Head of caudate nucleus (tissue), 42 donors: ENCODE measurements around the gene FRMD6.

Experiments used
- DNase-seq, 42 donors: peaks; one replicate each; pipeline versions ENCODE4 v3.0.0 to v3.0.0-alpha.2; 2020 to 2021; ENCODE audit warnings: mixed read lengths in 7 of 42
- intact Hi-C: fragments of 100-400 bp; cut with DNase I; formaldehyde crosslinking; loops from one replicate; pipeline ENCODE4 v1.15.0; 2022

The FRMD6 gene

DNA sequence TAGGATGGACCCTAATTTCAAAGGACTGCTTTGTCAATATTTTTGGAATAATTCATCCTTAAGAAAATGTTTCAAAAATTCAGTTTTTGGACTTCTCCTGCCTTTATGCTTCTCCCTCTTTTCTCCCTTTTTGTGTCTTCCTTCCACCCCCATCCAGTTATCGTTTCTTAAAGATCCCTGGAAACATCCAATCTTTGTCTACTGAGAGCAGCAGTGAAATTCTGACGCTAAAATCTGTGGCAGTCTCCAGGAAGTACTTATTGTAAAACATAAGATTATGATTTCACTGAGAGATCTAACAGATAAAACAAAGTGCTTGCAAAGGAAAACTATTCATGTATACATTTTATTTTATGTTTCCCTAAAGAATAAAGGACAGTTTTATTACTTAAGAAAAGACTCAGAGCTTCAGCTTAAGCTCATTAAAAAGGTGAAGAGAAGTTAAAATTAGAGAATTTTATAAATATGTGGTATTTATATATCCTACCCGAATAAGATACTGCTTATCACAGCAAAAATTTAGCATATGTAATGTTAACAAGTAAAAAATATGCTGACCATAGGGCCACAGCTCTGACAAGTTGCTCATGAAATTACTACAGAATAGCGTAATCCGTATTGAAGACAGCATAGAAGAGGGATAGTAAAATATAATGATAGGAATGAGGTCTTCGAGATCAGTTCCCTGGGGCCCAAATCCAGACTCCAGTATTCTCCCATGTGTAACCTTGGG is 6.9 kb downstream of the FRMD6 start:
- intact Hi-C loops, result no loop called here
- no peak for DNase-seq

DNA sequence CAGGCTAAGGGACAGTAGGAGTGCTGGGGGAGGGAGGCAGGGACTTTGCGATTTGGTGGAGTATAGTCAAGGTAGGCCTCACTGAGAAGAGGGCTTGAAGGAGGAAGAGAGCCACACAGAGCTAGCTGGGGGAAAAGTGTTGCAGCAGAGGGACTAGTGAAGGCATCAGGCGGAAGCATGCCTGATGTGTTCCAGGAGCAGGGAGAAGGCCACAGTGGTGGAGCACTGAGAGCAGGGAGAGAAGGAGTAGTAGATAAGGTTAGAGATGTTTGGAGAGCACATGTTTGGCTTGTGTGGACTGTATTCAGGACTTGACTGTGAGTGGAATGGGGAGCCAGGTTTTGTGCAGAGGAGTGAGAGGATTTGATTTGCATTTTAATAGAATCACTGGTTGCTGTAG is 9.0 kb downstream of the FRMD6 start:
- intact Hi-C loops, result no loop called here

DNA sequence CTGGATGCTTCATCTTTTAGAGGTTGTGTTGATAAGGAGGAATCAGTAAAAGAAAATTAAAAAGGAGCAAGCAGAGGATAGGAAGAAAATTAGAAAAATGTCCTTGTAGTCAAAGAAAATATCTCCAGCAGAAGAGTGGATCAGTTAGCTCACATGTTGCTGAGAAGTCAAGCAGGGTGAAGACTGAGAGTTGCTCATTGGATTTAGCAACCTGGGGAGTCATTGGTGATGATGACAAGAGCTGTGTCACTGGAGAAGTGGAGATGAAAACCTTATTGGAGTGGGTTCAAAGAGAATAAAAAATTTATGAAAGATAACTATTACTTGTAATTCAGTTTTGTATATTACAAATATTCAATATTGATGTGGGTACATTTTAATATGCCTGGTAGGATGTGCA is 9.8 kb downstream of the FRMD6 start:
- no peak for DNase-seq
- intact Hi-C loops, result no loop called here

More for the DNA sequence above, 9.0 kb downstream of the FRMD6 start:
- no peak for DNase-seq

DNA sequence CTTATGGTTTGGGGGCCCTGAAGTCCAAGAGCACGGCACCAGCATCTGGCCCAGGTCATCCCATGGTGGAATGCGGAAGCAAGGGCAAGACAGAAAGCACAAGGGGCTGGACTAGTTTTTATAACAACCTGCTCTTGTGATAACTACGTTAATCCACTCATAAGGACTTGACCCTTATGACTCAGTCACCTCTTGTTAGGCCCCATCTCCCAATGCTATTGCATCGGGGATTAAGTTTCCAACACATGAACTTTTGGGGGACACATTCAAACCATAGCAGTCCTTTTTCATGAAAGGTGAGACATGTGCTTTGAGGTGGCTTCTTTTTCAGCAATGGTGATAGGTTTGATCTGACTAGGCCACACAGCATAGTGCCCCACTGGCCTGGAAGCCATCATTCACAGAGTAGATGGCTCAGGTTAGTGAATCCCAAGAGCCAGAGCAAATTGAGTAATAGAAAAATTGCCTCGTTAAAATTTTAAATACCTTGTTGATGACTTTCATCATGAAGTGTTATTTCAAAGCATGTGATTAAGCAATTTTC is 12.1 kb downstream of the FRMD6 start:
- DNase-seq, result no peak
- intact Hi-C loops, result no loop called here

DNA sequence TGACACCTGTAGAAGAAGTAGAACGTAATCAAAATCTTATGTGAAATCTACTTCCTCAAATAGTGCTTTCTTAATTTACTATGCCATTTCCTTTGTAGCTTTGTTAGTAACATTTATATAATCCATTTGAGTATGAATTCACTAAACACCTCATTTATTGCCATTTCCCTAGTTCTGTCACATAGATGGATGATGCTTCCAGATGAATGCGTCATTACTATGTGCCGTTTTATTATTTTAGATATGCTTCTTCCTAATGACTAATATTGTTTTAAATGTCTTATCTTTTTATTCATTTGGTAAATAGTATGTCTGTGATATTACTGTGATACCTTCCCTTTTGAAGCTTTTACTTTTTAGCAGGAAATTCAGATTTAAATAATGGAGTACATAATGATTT is 14.4 kb downstream of the FRMD6 start:
- DNase-seq, result no peak
- intact Hi-C loops, result no loop called here

DNA sequence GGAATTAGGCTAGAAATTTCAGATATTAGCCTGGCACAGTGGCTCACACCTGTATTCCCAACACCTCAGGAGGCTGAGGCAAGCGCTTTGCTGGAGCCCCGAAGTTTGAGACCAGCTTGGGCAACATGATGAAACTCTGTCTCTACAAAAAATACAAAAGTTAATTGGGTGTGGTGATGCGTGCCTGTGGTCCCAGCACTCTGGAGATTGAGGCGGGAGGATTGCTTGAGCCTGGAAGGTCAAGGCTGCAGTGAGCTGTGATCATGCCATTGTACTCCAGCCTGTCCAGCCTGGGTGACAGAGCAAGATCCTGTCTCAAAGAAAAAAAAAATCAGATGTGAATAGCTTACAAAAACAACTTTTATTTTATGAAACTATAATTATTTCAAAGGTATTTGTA is 15.1 kb downstream of the FRMD6 start:
- intact Hi-C loops, result no loop called here
- DNase-seq, result no peak

DNA sequence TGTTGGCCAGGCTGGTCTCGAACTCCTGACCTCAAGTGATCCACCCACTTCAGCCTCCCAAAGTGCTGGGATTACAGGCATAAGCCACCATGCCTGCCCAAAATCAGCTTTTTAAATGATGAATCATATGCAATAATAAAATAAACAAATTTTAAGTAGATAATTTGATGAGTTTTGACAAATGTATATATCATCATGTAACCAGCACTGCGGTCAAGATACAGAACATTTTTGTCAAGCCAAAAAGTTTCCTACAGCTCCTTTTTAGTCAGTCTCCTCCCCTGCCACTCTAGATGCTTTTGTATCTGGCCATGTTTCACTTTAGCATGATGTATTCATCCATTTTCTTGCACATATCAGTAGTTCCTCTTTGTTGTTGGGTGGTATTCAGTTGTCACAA is 17.2 kb downstream of the FRMD6 start:
- DNase-seq, result no peak
- intact Hi-C loops, result no loop called here

DNA sequence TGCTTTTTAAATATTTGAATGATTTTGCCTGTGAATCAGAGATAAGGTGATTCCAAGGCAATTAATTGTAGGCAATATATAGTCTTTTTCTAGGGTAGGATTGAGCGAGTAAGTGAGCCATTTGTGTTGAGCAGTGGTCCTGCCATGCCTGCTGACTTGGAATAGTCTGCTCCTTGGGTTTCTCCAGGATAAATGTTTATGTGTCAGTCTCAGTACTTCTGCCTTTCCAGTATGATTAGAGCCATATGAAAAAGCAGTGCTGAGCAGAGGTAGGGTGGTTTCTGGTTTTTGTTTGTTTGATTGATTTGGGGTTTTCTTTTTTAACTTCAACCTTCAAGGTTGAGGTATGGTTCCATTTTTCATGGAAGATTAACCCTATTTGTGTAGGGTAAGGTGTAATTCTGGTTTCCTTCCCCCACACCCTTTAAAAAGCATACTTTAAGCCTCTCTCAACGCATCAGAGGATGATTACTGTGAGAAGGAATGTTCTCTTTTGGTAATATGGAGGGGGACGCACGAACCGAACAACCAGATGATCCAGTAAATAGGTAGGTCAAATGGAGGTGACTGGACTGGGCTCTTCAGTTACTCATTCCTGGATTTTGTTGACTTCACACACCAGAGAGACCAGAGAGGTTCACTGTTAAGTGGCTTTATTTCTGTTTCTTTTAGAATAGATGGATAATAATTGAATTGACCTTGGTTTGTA is 22.7 kb downstream of the FRMD6 start:
- DNase-seq, result no peak
- intact Hi-C loops, result no loop called here

DNA sequence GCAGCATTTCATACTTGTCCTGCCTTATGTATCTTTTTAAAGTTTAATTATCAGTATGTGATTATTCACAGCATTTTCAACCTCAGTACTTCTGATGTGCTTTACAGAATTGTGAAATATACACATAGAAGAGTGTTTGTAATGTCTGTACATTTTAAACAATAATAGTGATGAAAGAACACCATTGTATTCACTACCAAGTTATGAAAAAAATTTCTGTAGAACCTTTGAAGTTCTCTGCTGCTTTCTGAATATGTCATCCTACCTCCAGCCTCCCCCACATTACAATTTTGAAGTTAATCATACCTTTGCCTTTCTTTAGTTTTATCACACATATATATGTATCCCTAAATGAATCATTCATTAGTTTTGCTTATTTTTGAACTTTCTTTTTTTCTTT is 24.8 kb downstream of the FRMD6 start:
- intact Hi-C loops, result no loop called here

DNA sequence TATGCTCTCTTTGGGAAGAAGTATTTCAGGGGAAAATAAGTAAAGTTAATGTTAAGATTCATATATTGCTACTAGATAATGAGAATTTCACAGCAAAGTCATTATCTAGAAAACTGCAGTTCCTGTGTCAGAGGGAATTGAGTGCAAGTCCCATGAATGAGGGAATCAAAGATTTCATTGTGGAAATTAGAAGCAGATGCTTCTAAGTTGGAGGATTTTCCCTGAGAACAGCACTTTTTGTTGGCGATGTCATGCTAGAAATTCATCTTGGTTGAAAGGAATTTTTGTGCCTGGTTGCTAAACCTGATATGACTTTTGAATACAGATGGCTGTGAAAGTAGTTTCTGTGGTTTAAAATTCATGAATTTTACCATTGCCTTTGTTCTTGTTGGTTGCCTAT is 25.6 kb downstream of the FRMD6 start:
- intact Hi-C loops, result no loop called here
- peak in 1 of 42 donors; percentile 34 for DNase-seq

More for the DNA sequence above, 24.8 kb downstream of the FRMD6 start:
- peak in 1 of 42 donors; percentile 9 for DNase-seq

DNA sequence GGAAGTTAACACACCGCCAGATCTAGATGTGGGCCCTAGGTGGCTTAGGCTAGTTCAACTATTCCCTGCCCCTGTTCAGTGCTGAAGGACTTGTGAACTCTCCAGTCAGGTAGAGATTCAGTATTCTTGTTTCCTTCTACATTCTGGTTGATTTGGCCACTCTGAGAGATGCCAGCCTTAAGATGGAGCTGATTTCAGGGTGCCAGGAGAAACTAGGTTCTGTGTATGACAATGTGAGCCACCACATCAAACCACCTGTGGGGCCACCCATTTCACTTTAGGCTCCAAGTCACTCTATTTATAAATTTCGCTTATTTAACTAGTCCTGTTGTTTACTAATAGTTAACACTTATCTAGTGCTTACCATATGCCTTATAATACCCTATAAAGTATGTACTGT is 26.0 kb downstream of the FRMD6 start:
- intact Hi-C loops, result no loop called here
- DNase-seq, result no peak

DNA sequence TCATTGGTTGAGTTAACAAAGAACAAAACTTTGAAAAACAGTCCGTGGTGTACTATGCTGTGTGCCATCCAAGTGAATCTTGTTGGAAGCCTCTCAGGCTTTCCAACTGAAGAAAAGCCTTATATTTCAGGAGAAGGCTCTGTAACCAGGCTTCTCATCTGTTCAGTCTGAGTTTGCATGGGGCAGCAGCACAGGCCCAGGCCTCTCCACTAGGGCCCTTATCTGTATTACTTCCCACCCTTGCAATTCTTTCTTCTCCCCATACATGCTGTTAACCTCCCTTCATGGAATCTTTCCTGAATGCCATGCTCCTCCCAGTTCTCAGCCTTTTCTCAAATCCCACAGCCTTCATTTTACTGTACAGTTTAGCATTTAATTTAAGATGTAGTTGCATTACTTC is 28.3 kb downstream of the FRMD6 start:
- peak in 1 of 42 donors; percentile 6 for DNase-seq
- intact Hi-C loops, result no loop called here

DNA sequence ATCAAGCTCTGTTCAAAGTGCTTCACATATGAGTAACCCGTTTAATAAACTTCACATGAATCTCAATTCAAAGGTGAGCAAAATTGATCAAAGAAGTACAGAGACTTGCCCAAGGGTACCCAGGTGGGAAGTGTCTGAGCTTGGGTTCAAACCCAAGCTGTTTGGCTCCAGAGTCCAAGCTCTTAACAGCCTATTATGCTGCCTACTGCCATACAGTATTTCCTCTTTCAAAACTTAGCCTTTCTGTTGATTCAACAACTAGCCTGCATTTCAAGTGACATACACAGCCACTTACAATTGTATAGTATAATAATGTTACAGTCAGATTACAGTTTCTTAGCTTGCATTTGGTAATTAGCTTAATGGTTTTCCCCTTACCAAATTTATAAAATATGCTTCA is 29.7 kb downstream of the FRMD6 start:
- intact Hi-C loops, result no loop called here
- no peak for DNase-seq

DNA sequence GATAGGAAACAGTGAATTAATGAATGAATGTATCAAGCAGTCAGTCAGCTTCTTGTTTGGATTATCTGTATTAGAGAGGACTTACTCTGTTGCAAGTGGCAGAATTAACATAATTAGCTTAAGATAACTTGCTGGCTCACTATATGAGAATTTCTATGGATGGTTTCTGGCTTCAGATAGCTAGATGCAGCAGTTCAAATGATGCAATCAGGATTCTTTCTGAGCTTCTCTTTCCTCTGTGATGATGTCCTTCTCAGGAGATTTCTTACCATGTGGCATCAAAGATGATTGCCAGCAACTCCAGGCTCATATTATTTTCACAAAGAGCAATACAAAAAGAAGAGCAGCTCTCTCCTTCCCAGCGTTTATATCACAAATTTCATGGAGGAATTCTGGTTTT is 30.7 kb downstream of the FRMD6 start:
- intact Hi-C loops, result no loop called here
- DNase-seq, result no peak

DNA sequence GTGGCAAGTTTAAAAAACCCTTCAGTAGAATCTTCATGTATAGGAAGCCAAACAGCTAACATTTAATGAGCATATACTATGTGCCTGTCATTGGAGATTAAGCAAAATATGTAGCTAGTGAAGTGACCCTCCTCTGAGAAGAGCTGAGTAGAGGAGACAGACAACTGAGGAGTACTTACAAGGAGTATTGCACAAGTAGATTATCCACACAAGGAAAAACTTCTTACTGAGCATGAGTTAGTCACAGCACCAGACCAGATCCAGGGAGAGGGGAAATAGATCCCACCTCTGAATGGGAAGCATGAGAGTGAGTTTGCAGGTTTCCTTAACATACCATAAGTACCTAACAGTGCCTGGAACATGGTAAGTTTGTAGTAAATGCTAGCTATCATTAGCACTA is 33.0 kb downstream of the FRMD6 start:
- DNase-seq, result no peak
- intact Hi-C loops, result no loop called here

DNA sequence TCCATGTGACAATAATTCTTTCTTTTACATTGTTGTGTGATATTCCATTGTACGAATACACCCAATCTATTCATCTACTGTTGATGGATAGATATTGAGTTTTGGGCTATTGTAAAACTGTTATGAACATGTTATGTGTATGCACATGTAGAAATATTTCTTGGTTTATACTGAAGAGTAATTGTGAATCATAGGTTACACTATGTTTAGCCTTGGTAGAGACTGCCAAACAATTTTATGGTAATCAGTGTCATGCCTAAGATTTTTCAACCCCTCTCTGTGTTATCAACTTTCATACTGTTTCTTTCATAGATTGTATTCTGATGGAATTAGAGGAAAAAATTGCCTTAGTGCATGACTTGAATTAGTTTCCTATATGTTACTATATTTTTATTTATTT is 39.5 kb downstream of the FRMD6 start:
- intact Hi-C loops, result no loop called here
- DNase-seq, result no peak

DNA sequence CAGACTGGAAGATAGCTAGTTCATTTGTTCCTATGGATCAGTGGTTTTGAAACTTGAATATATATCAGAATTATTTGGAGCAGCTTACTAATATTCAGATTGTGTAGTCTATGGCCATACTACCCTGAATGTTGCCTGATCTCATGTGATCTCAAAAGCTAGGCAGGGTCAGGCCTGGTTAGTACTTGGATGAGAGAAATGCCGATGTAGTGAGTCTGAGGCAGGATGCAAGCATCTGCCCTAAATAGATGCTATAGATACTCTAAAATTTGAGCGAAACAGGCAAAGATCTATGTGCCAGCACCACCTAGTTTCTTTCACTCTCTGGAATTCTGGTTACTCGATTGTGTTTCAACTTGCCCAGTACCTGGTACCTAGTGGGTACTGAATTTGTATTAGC is 40.9 kb downstream of the FRMD6 start:
- DNase-seq, result no peak
- intact Hi-C loops, result no loop called here

DNA sequence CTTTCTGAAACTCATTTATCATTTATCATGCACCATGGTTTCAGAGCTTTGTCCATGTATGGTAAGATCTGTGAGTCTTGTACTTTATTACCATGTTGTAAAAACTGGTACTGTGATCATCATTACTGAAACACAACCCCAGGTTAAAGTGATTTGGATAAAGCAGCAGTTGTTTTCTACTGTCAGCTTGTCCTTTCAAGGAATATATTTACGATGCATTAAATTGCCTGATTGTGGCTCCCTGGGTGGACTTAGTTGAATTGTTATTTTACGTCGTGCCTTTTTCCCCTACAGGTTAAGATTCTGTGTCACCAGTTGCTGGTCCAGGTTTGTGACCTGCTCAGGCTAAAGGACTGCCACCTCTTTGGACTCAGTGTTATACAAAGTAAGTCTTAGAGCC is 46.1 kb downstream of the FRMD6 start:
- DNase-seq, result no peak
- intact Hi-C loops, result no loop called here

DNA sequence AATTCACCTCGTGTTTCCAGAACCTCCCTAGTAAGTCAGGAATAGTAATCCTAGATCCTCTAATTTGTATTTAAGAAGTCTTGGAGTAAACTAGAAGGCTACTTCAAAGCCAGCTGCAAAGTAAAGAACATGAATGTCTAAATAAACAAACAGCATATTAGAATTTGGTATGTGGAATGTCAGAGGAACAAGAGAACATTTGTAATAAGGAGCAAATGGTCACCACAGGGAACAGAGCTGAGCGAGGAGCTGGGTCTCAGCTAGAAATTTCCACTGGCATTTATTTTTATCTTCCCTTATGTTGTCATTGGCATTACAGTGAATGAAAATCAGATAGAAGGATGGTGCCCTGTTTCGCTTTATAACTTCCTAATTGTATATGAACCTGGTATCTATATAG is 50.2 kb downstream of the FRMD6 start:
- DNase-seq, result no peak
- intact Hi-C loops, result no loop called here

DNA sequence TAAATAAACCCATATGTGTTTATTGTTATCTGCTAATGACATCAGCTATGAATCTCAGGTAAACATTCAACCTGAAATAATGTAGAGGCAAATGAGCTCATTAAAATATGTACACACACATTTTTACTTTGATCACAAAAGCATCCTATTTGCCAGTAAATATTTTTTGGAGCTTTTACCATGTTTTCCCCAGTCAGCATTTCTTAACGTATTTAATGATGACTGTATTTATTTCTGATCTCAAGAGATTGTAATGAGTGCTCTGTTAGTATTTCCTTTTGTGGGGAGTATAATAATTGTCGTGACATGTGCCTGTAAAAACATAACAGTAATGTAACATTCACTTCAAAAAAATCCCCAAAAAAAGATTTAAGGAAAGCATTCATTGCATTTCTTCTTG is 52.1 kb downstream of the FRMD6 start:
- no peak for DNase-seq
- intact Hi-C loops, result no loop called here

DNA sequence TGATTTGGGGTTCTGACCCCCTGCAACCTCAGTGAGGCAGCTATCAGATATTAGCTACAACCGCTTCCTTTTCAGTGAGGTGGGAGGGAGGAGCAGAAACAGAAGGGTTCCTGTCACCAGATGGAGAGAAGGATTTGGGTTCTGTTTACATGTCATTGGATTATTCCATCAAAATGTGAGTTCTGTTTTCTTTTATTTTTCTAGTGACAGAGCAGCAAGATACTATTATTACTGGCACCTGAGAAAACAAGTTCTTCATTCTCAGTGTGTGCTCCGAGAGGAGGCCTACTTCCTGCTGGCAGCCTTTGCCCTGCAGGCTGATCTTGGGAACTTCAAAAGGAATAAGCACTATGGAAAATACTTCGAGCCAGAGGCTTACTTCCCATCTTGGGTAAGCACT is 52.8 kb downstream of the FRMD6 start:
- no peak for DNase-seq
- intact Hi-C loops, result no loop called here
